B cell (primary cell): ENCODE data around the gene TRIM66.

ENCODE experiments used
- CTCF ChIP-seq: fragments of 200-600 bp; IDR thresholded peaks from one replicate; pipeline ENCODE4 v1.8.0; 2022; ENCODE audit warnings: antibody characterized with exemption, mild to moderate bottlenecking
- EZH2 ChIP-seq: IDR thresholded peaks from 2 replicates; pipeline ENCODE4 v1.6.1; 2012; ENCODE audit warnings: borderline replicate concordance, low read depth, mild to moderate bottlenecking, moderate library complexity, low read length; ENCODE audit not compliant: insufficient read depth, poor library complexity, severe bottlenecking

DNA sequence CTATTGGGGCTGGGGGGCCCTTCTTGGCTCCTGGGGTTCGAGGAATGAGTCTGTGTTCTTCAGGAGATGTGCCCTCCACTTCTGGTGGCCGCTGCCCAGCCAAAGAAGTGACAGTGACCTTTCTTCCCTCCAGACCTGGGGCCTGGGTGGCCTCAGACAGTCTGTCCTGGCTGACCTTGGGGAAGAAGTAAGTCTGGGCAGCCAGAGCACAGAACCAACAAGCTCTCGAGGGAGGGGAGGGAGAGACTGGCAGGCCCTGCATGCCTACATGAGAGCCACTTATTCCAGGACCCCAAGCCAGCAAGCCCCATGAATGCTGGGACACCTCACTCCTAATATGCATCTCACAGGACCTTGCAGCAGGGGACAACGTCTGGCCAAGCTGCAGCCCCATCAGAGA lies 61.3 kb downstream of the TRIM66 start:
- TF ChIP-seq EZH2 (no peak), CTCF (no peak)
